CD4-positive, alpha-beta T cell treated with Interleukin-17A for 1 hour (primary cell): ENCODE measurements around the gene IARS2.
"Not testable (repeated sequence)": the region's sequence is repeated elsewhere in the genome, so short reads cannot be mapped to it uniquely, and the experiment has no call there.

Experiments
- DNase-seq: peaks from one replicate; pipeline ENCODE4 v3.0.0-alpha.2; 2020

The IARS2 gene

GRCh38 chr1:220113136-220113695 lies 19.3 kb downstream of the IARS2 start:
- peak; percentile 69 for DNase-seq

DNA sequence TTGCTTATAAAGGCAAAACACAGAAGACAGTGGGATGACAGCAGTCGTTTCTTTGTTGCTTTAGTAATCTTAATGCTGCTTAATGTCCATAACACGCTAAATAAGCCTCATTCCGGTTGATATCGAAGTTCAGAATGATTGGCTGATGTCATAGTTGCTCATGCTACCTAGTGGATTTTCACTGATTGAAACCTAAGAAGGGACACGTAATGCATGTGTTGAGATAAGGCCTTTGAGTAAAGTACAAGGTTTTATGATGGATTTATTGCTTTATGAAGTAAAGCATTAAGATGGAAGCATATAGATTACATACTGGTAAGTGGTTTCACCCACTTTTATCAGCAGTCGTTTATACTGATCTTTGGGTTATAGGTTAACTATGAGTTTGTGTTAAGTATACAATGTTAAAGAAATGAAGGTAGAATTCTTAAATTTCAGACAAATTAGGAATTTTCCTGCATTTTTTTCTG lies 25.1 kb downstream of the IARS2 start:
- DNase-seq, result no peak

DNA sequence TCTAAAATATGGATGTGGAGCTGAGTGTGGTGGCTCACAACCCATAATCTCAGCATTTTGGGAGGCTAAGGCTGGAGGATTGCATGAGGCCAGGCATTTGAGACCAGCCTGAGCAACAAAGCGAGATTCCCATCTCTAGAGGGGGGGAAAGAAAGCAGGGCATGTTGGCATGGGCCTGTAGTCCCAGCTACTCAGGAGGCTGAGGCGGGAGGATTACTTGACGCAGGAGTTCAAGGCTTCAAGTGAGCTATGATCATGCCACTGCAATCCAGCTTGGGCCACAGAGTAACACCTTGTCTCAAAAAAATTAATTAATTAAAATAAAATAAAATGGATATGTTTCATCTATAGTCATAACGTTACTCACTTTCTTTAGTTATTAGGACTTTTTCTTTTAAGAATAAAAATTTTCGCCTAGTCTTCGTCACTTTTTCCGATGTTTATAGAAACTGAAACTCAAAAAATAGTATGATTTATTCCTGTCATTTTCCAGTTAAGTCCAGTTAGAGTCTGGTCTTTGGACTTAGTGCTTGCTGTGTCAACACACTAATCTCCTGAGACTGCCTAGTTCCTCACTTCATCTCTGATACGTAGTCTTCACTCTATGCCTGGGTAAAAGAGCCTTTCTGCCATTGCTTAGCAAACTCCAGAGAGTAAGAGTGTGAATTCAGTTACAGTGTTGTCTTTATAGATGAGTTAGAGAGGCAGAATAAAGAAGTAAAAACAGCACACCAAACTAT lies 28.0 kb downstream of the IARS2 start:
- DNase-seq, result no peak

GRCh38 chr1:220123066-220123465 lies 29.1 kb downstream of the IARS2 start:
- no peak for DNase-seq

- peak; percentile 14 for DNase-seq
Observed at GRCh38 chr1:220123889-220124288, 30.0 kb downstream of the IARS2 start.

DNA sequence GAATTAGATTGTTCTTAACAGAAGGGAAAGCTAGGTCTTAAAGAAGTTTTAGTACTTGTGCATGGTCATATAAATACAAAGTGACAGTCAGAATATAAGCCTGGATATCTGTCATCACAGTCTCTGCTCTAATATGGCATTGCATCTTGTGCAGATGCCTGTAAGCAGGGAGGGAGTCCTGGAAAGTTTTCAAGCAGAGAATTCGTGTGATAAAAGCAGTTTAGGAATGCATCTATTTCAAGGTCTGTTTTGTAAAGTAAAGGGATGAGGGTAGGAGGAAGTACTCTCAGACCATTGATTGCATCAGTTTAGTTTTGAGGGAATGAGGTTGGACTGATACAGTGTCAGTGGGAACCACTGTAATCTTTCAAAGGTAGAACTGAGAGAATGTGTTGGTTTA lies 30.6 kb downstream of the IARS2 start:
- no peak for DNase-seq

- no peak for DNase-seq
Observed at GRCh38 chr1:220127076-220127475, 33.1 kb downstream of the IARS2 start.

DNA sequence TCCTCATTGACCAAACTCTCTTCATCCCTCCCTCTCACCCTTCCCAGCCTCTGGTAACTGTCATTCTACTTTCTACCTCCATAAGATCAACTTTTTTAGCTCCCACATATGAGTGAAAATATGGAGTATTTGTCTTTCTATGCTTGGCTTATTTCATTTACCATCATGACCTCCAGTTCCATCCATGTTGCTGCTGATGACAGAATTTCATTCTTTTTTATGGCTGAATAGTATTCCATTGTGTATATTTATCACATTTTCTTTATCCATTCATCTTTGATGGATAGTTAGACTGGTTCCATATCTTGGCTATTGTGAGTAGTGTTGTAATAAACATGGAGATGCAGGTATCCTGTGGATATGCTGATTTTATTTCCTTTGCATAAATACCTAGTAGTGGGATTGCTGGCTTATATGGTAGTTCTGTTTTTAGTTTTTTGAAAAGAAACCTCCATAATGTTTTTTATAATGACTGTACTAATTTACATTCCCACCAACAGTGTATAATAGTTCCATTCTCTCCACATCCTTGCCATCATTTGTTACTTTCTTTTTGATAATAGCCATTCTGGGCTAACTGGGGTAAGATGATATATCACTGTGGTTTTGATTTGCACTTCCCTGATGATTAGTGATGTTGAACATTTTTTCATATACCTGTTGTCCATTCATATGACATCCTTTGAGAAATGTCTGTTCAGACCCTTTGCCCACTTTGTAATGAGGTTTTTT lies 35.7 kb downstream of the IARS2 start:
- no peak for DNase-seq

- DNase-seq, result no peak
Observed at GRCh38 chr1:220135755-220136154, 41.8 kb downstream of the IARS2 start.

GRCh38 chr1:220137019-220137786 lies 43.3 kb downstream of the IARS2 start:
- peak; percentile 66 for DNase-seq

GRCh38 chr1:220139966-220140365 lies 46.0 kb downstream of the IARS2 start:
- no peak for DNase-seq

DNA sequence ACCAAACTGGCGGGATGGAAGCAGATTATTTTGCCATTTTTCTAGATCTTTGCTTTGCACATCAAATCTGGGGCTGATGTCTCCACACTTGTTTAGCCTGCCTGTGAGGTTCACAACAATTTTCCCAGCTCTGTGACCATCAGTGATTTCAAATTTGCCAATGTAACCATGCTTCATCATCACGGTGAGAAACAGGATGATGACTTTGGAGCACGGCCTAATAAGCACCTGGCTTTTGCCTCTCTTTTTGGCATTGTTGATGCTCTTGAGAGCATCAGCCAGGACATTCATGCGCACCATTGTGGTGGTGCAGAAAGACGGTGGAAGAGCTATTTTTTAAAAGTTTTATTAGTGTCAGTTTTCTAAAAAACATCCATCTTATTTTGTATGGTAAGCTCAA lies 50.1 kb downstream of the IARS2 start:
- DNase-seq, result no peak

GRCh38 chr1:220149742-220150141 lies 55.8 kb downstream of the IARS2 start:
- DNase-seq, result no peak

DNA sequence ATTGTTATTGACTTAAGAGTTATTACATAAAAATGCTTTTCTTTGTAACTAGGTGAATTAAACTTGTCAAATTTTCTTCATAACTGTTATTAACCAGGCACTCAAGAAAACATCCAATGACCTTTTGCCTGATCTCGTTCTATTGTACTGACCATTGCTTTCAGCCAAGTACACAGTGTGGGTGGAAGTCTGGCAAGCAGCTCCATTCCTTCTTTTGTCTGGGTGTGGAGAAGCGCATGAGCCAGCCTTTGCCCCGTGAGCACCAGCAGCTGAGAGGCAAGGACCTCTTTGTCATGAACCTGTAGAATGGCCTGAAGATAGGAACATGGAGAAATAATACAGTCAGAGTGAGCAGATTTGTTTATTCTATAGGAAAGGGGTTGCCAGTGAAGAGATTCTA lies 57.5 kb downstream of the IARS2 start:
- DNase-seq, result no peak

DNA sequence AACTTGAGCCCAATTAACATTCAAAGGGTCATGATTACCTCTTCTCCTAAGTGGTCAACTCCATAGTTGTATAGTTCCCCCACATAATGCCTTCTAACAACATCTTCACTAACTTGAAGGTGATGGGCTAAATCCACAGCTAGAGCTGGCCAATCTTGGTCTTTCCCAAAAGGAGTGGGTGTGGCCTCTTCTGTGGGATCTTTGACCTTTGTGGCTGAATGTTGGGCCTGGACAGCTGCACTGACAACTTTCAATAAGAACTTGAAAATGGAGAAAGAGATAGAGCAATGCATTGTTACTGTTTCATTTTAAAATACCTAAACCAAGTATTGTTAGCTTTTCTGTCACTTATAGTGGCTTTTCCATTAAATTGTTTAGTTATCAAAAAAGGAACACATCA lies 59.2 kb downstream of the IARS2 start:
- no peak for DNase-seq

- peak; percentile 9 for DNase-seq
Observed at GRCh38 chr1:220156620-220157146, 62.8 kb downstream of the IARS2 start.

DNA sequence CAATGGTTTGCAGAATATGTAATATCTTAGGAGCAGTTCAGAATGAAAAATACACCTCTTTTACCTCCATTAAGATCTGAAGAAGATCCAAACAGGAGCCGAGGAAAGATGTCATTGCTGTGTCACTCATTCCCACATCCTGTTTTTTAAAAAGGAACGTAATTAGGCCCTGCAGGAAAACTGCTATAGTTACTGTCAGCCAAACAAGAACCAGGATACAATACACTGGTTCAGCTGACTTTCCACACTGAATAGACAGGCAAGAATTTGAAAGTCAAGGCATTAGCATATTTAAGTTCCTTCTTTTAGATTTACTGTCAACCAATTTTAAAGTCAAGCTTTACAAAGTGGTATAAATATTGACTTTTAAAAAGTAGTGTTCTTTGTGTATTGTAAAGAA lies 63.8 kb downstream of the IARS2 start:
- DNase-seq, result no peak

DNA sequence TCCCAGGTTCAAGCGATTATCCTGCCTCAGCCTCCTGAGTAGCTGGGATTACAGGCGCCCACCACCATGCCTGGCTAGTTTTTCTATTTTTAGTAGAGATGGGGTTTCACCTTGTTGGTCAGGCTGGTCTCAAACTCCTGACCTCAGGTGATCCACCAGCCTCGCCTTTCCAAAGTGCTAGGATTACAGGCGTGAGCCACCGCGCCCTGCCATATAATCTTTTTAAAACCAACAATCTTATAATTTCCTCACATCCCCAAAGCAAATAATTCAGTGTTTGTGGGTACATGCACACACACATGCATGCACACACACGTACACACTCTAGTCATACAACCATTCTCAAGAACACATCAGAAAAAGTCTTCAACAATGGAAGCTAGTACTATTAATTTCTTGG lies 64.6 kb downstream of the IARS2 start:
- DNase-seq, result not testable (repeated sequence)

GRCh38 chr1:220159041-220159440 lies 65.1 kb downstream of the IARS2 start:
- DNase-seq, result no peak

- DNase-seq, result no peak
Observed at GRCh38 chr1:220160027-220160426, 66.1 kb downstream of the IARS2 start.

GRCh38 chr1:220164116-220164515 lies 70.2 kb downstream of the IARS2 start:
- DNase-seq, result no peak

DNA sequence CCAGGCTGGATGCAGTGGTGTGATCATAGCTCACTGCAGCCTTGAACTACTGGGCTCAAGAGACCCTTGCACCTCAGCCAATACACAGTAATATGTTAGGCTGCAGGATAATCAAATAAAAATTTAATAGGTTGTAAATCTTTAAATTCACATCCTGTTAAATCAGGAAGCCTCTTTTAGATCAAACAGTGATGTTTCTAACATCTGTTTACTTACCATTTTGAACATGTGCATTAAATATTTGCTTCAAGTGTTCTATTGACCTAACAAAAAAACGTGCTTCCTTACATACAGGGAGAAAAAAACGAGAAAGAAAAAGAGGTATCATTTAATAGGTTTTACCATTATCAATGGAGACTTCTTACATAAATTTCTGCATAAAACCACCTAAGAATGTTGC lies 70.6 kb downstream of the IARS2 start:
- DNase-seq, result no peak

DNA sequence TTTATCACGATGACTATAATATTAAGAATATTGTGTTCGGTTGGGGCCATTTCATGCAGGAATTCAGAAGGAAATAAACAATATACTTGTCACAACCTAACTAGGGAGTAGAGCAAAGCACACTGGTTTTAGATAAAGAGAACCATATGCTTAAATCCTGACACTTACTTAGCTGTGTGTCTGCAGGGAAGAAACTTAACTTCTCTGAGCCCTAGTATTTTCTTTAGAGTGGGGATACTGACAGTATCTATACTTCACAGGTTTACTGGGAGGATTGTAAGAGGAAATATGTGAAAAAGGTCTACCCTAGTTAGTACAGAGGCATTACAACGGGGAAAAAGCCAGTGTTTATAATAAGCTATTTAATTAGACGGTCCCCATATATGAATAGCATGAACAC lies 72.9 kb downstream of the IARS2 start:
- DNase-seq, result no peak
